Coronary artery (tissue), 2 donors: Measurements from ENCODE around the gene WFDC5.

Source experiments
- DNase-seq: peaks from one replicate; pipeline ENCODE4 v3.0.0-alpha.2; 2017; ENCODE audit warnings: low spot score
- H3K27ac ChIP-seq, 2 donors: fragments of 200-600 bp; sonication (generic); one replicate each; pipeline ENCODE4 v1.5.1; 2016 to 2019
- H3K4me3 ChIP-seq: fragments of 200-600 bp; sonication (generic); 2 replicates; pipeline ENCODE4 v1.5.1; 2016; ENCODE audit warnings: mild to moderate bottlenecking, moderate library complexity
- CTCF ChIP-seq: fragments of 200-600 bp; sonication (generic); IDR thresholded peaks from one replicate; pipeline ENCODE4 v1.5.1; 2019; ENCODE audit warnings: antibody characterized with exemption

The WFDC5 gene

GRCh38 chr20:45115386-45115774, 406 bp upstream of the WFDC5 start:
- Histone ChIP-seq H3K4me3 (no peak overlapping the region), H3K27ac (no peak overlapping the region)
- TF ChIP-seq CTCF = no peak
- no peak for DNase-seq

GRCh38 chr20:45113865-45114264, 1.1 kb downstream of the WFDC5 start:
- H3K4me3 ChIP-seq = no peak overlapping the region
- TF ChIP-seq CTCF = no peak
- H3K27ac ChIP-seq = no peak overlapping the region

GRCh38 chr20:45112754-45113153, 2.2 kb downstream of the WFDC5 start:
- no peak for DNase-seq
- no peak for TF ChIP-seq CTCF
- Histone ChIP-seq H3K27ac (no peak overlapping the region), H3K4me3 (no peak overlapping the region)

More at GRCh38 chr20:45113865-45114264, 1.1 kb downstream of the WFDC5 start:
- DNase-seq = no peak

- Histone ChIP-seq H3K4me3 (no peak overlapping the region), H3K27ac (no peak overlapping the region)
- TF ChIP-seq CTCF = peak; percentile 26
- DNase-seq = no peak
These were observed 3.0 kb downstream of the WFDC5 start for GRCh38 chr20:45111799-45112471.

- DNase-seq = no peak
- Histone ChIP-seq H3K27ac (no peak overlapping the region), H3K4me3 (no peak overlapping the region)
- TF ChIP-seq CTCF = no peak
These were observed 3.7 kb downstream of the WFDC5 start for GRCh38 chr20:45111285-45111684.

- Histone ChIP-seq H3K4me3 (no peak overlapping the region), H3K27ac (no peak overlapping the region)
- no peak for DNase-seq
- no peak for TF ChIP-seq CTCF
These were observed 4.7 kb downstream of the WFDC5 start for GRCh38 chr20:45110301-45110700.

GRCh38 chr20:45109634-45110033, 5.3 kb downstream of the WFDC5 start:
- no peak for TF ChIP-seq CTCF
- no peak for DNase-seq
- H3K27ac ChIP-seq = no peak overlapping the region
- no peak overlapping the region for H3K4me3 ChIP-seq
